Ovary (tissue), 9 donors: ENCODE results near the gene NKX6-1. TPM values are rescaled to one million over a fixed set of nuclear protein-coding genes. Genes with fewer than 3 reads are reported as not detected.

ENCODE experiments used
- DNase-seq, 5 donors: peaks; one replicate each; pipeline ENCODE4 v3.0.0-alpha.2; 2019 to 2020
- H3K27ac ChIP-seq, 2 donors: fragments of 200-600 bp; one replicate each; pipeline versions ENCODE4 v1.5.1 to v1.8.0; 2019 to 2022
- H3K27me3 ChIP-seq: fragments of 200-600 bp; one replicate; pipeline ENCODE4 v1.8.0; 2022
- H3K36me3 ChIP-seq: fragments of 200-600 bp; sonication (generic); one replicate; pipeline ENCODE4 v1.5.1; 2019
- H3K4me1 ChIP-seq: one replicate; pipeline ENCODE4 v1.8.1; 2013; ENCODE audit warnings: mild to moderate bottlenecking, moderate library complexity; ENCODE audit not compliant: insufficient read depth
- H3K4me3 ChIP-seq: fragments of 200-600 bp; sonication (generic); one replicate; pipeline ENCODE4 v1.5.1; 2017
- H3K9me3 ChIP-seq, 2 donors: fragments of 200-600 bp in 1 of 2; sonication (generic) in 1 of 2; one replicate each; pipeline versions ENCODE4 v1.5.1 to v1.8.1; 2013 to 2019; ENCODE audit warnings: mild to moderate bottlenecking in 1 of 2, moderate library complexity in 1 of 2
- EP300 ChIP-seq: sonication (generic); formaldehyde crosslinking; IDR thresholded peaks from one replicate; pipeline ENCODE4 v1.6.1; 2017; ENCODE audit warnings: antibody characterized with exemption
- POLR2A ChIP-seq: fragments of 450-650 bp; IDR thresholded peaks from one replicate; pipeline ENCODE4 v1.6.1; 2017; ENCODE audit warnings: antibody characterized with exemption, mild to moderate bottlenecking, moderate library complexity
- WGBS, 3 donors: extraction: QIAGEN DNeasy Blood & Tissue Kit in 1 of 3; methylation state at CpG; one replicate each; pipeline versions ENCODE4 v1.1.5 to v1.1.7; 2013 to 2017; 5-methylcytosine and 5-hydroxymethylcytosine counted together
- intact Hi-C, 4 donors: fragments of 100-400 bp; cut with DNase I; formaldehyde crosslinking; loops; one replicate each; pipeline versions ENCODE4 v1.11.0 to v1.15.1; 2022 to 2023
- polyA plus RNA-seq, 2 donors: library from polyadenylated mRNA; stranded (reverse); fragments of 200-250 nt in 1 of 2; fragments of 350-450 nt in 1 of 2; fragmentation: Illumina TruSeq in 1 of 2; extraction: RNeasy Lipid Tissue Mini Kit (QIAGEN cat#74804) in 1 of 2; gene quantifications; one replicate each; pipeline ENCODE4 v1.2.3, GENCODE V29; 2013 to 2014
- total RNA-seq, 7 donors: library from RNA; depleted of rRNA in 2 of 7; stranded (reverse); fragments of >200 nt in 2 of 7; fragmentation: NEBNext Ultra II Directional in 3 of 7; extraction: Animal tissue kit (Norgen Biotek cat#: 25700) in 3 of 7; gene quantifications; one replicate each; pipeline versions ENCODE4 v1.1.0 to v1.2.4, GENCODE V29; 2016 to 2023
- TF ChIP-seq, protein P1 (sequence below), 3 donors: fragments of 450-650 bp in 2 of 3; fragments of 200-600 bp in 1 of 3; IDR thresholded peaks; one replicate each; pipeline versions ENCODE4 v1.5.1 to v1.8.0; 2016 to 2022; ENCODE audit warnings: antibody characterized with exemption in 3 of 3, mild to moderate bottlenecking in 1 of 3
- donor health status: DM: no; HTN: no; CAD: no; lungs with moderate emphysema.
- donor health status: DM: no; HTN: no; CAD: no.
- donor health status: Bipolar disorder and iron deficiency.
- donor health status: DM: yes; HTN: yes; CAD: no.
- donor health status: DM: no; HTN: no; CAD: no.
- donor health status: DM: yes; HTN: yes; CAD: no.

The NKX6-1 gene
- total and polyA plus RNA-seq, 9 donors = 0.04 to 0.40 (median 0.14) TPM; not detected in 3

DNA sequence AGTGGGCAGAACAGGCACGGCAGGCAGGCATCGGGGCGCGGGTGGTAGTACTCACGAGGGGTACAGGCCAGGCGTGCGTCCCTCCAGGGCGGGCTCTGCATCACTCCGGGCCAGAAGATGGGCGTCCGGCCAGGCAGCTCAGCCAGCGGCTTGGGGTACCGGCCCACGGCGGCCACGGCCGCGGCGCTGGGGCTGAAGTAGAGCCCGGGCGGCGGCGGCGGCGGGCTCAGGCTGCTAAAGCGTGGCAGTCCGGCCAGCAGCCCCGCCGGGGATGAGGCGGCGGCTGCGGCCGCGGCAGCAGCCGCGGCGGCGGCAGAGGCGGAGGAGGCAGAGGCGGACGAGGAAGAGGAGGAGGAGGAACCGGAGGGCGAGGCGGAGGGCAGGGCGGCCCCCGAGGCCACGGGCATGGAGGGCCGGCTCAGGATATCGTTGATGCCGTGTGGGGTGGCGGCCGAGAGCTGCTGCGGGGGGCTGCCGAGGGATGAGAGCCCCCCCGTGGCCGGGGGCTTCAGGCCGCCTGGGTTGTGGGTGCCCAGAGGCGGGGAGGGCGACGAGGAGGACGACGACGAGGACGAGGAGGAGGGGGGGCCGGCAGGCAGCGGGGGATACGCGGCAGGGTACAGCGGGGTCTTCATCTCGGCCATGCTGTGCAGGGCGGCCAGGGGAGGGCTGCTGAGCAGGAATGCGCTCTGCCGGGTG is 1.4 kb downstream of the NKX6-1 start:
- 2 to 5% (median 3%) methylated on average over 64 to 73 of the region's 73 CpGs for WGBS, 3 donors
- Histone ChIP-seq H3K4me1 (peaks cover 13% of the 10 kb centered on the region), H3K4me3 (peak overlapping the region; percentile 41), H3K27me3 (no peaks in the 10 kb centered on the region), H3K27ac (no peak overlapping the region), H3K9me3 (peaks cover 0 to 6% of the 10 kb centered on the region in 2 donors), H3K36me3 (no peaks in the 10 kb centered on the region)
- DNase-seq = no peak
- intact Hi-C loops = loop anchor here in 1 of 4 donors (5.0 kb wide), 1 partner anchor 1390 kb away; no protein-coding TSS in a partner anchor
- no peak for TF ChIP-seq EP300
- TF ChIP-seq, protein P1, sequence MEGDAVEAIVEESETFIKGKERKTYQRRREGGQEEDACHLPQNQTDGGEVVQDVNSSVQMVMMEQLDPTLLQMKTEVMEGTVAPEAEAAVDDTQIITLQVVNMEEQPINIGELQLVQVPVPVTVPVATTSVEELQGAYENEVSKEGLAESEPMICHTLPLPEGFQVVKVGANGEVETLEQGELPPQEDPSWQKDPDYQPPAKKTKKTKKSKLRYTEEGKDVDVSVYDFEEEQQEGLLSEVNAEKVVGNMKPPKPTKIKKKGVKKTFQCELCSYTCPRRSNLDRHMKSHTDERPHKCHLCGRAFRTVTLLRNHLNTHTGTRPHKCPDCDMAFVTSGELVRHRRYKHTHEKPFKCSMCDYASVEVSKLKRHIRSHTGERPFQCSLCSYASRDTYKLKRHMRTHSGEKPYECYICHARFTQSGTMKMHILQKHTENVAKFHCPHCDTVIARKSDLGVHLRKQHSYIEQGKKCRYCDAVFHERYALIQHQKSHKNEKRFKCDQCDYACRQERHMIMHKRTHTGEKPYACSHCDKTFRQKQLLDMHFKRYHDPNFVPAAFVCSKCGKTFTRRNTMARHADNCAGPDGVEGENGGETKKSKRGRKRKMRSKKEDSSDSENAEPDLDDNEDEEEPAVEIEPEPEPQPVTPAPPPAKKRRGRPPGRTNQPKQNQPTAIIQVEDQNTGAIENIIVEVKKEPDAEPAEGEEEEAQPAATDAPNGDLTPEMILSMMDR (IDR thresholded peaks at IDR 0.05) = no peak
- no peak for TF ChIP-seq POLR2A

GRCh38 chr4:84496706-84497503 is 2.2 kb downstream of the NKX6-1 start:
- TF ChIP-seq POLR2A = no peak
- TF ChIP-seq, protein P1 (IDR thresholded peaks at IDR 0.05) = no peak
- no peak for TF ChIP-seq EP300
- no peak for DNase-seq
- no peaks in the 10 kb centered on the region for H3K36me3 ChIP-seq
- peaks cover 0 to 6% of the 10 kb centered on the region in 2 donors for H3K9me3 ChIP-seq
- no peak overlapping the region for H3K4me3 ChIP-seq
- intact Hi-C loops = loop anchor here in 1 of 4 donors (5.0 kb wide), 1 partner anchor 1390 kb away; no protein-coding TSS in a partner anchor
- H3K27me3 ChIP-seq = no peaks in the 10 kb centered on the region
- H3K4me1 ChIP-seq = peaks cover 13% of the 10 kb centered on the region
- 13 to 22% (median 16%) methylated on average over 53 of the region's 53 CpGs for WGBS, 3 donors
- no peak overlapping the region for H3K27ac ChIP-seq

DNA sequence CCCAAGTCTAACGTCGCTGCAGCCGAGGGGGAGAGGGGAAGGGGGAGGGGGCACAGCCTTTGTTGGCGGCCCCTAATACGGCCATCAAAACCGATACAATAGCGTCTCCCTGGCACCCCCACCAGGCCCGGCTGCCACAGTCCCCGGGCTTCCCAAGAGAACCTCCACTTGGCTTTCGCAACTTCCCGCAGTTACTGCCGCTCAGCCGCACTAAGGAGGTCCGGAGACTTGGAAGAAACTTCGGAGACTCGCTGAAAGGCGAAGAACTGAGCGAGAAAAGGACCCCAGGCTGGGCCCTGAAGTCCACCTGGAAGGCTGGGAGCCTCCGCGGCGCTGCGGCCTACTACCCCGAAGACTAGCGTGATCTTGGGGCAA is 2.8 kb downstream of the NKX6-1 start:
- intact Hi-C loops = loop anchor here in 1 of 4 donors (5.0 kb wide), 1 partner anchor 1389 kb away; no protein-coding TSS in a partner anchor
- H3K4me1 ChIP-seq = peaks cover 13% of the 10 kb centered on the region

DNA sequence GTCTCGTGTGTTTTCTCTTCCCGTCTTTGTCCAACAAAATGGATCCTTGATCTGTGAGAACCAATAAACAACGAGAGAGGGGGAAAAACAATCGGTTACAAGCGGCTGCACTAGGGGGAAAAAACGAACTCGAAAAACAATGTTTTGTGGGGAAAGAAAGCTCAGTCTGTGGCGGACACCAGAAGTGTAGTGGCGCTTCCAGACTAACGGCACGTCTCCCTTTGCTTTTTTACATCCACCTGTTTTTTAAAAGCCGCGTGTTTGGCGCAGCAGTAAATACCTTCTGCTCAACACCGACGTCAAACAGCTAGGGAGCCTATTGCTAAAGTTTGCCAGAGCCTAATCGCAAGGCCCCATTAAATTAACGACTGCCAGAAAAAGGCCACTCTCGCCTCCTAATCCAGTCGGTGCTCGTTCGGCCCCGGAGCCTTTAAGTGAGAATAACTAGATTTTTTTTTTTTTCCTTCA is 3.3 kb downstream of the NKX6-1 start:
- intact Hi-C loops = loop anchor here in 1 of 4 donors (5.0 kb wide), 1 partner anchor 1389 kb away; no protein-coding TSS in a partner anchor
- DNase-seq = no peak
- Histone ChIP-seq H3K9me3 (peaks cover 0 to 6% of the 10 kb centered on the region in 2 donors), H3K27ac (no peak overlapping the region), H3K4me1 (peaks cover 13% of the 10 kb centered on the region), H3K4me3 (no peak overlapping the region), H3K27me3 (no peaks in the 10 kb centered on the region), H3K36me3 (no peaks in the 10 kb centered on the region)
- 11 to 19% (median 13%) methylated on average over 23 of the region's 23 CpGs for WGBS, 3 donors
- TF ChIP-seq EP300 (no peak), POLR2A (no peak)
- TF ChIP-seq, protein P1 (IDR thresholded peaks at IDR 0.05) = no peak

More for the DNA sequence above, 2.8 kb downstream of the NKX6-1 start:
- H3K9me3 ChIP-seq = peaks cover 0 to 6% of the 10 kb centered on the region in 2 donors
- 16 to 24% (median 23%) methylated on average over 23 to 24 of the region's 24 CpGs for WGBS, 3 donors
- no peak overlapping the region for H3K27ac ChIP-seq
- H3K36me3 ChIP-seq = no peaks in the 10 kb centered on the region
- DNase-seq = no peak
- H3K4me3 ChIP-seq = no peak overlapping the region
- H3K27me3 ChIP-seq = no peaks in the 10 kb centered on the region
- TF ChIP-seq, protein P1 (IDR thresholded peaks at IDR 0.05) = no peak
- TF ChIP-seq EP300 (no peak), POLR2A (no peak)
